HK-2 (cell line): ENCODE results near the gene RBMS3.

ENCODE experiments used
- DNase-seq: peaks from one replicate; pipeline ENCODE4 v3.0.0-alpha.2; 2018; ENCODE audit not compliant: unreplicated experiment

RBMS3 gene

DNA sequence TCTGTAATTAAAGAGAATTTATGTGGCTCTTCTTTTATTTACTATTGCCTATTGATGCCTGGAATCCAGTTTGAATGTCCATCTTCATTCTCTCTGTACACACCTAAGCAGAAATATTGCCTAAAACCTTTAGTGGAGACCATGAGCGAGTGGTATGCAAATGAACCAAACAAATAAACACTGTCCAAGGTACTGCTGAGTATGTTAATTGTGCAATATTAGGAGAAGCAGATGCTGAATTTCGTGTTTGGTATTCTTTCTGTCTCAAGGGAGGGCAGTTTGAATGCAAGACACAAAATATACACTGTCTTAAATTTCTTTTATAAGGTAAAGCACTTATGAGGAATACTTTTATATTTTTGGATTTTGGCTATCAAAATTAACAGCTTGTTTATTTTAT lies 440.9 kb downstream of the RBMS3 start:
- DNase-seq = no peak

DNA sequence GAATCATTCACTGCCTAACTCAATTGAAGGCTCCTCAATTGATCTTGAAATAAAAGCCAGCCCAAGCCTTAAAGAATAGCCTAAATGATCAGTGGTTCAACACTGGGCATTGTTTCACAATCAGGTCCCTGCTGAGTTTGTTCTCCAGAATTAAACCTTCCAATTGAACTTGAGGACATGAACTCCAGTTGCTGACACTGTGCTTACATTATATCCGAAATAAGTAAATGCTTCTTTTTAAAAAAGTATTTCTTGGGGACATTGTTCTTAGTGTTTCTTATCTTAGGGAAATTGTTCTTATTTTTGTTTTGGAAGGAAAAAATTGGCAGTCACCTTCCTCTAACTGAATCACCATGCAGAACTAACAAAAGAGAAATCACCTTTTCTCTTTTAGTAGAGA lies 450.2 kb downstream of the RBMS3 start:
- no peak for DNase-seq

DNA sequence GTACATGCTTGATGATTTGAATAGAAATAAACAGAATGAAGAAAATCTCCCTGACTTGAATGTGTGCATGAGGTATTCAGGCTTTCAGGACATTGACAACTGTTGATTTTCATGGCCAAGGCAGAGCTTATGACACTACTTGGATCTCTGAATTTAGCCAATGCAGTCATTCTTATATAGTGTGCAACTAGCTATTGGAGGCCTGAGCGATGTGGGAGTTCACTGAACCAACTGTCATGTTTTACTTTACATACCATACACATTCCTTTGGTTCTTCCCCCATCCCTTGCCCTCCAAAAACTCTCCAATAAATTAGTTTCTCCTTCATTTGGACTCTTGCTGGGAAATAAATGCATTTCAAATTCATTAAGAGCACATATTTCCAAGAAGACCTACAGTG lies 460.4 kb downstream of the RBMS3 start:
- no peak for DNase-seq

- DNase-seq = no peak
Measured at GRCh38 chr3:29745232-29745870, 464.5 kb downstream of the RBMS3 start.

DNA sequence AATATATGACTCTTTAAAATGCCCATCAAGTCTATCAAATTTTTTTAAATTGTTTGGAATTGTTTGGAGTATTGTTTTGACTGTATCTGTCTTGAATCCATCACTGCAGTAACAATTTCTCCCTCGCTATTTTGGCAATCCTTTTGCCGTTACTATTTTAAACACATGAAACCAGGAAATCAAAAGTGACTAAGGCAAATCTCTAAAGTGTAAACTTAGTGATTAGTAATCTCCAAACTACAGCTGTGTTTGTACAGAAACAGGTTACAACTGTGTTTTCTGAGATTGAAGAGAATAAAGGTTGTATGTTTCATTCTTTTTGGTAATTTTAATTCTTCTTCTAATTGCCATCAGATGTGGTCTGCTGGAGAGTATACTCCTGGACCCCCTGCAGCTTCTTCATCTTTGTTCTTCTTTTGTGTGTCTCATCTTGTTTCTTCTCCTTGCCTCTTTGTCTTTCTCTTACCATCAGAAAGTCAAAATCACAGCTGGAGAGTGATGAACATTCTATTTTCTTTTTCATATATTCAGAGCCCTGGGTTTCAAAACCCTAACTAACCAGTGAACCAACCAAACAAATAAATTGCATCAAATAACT lies 465.4 kb downstream of the RBMS3 start:
- DNase-seq = no peak

DNA sequence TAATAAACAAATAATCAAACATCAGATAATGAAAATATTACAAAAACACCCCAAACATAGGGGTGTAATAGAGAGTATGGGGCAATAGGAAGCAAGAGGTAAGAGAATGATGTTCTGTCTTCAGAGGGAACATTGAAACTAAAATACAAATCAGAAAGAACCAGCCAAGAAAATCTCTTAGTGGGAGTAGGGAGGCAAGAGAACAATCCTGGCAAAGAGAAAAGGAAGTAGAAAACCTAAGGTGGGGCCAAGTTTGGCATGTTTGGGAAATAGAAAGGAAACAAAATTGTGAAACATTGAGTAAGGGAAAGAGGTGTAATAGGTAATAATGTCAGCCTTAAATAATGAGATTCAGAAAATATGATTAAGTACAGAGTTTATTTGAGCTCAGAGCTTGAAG lies 467.1 kb downstream of the RBMS3 start:
- DNase-seq = no peak

GRCh38 chr3:29751647-29752314 lies 470.9 kb downstream of the RBMS3 start:
- no peak for DNase-seq

- DNase-seq = no peak
Measured at GRCh38 chr3:29754346-29754745, 473.5 kb downstream of the RBMS3 start.

DNA sequence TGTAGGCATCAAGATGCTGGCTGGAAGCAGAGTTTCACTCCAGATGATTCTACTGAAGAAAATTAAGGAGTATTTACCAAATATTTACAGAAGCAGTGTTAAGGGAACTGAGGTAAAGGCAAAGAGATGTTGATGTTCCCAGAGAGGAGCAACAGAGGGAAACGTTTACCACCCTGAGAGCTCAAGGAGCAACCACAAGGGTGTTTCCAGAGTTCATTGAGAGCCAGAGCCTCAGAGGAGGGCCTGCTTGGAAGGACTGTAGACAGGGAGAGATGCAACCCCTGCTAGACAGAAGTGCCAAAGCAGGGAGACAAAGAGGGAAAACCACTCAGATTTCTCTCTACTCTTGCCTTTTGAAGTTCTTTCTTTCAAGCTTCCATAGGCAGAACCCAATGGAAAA lies 474.5 kb downstream of the RBMS3 start:
- no peak for DNase-seq

GRCh38 chr3:29757054-29757777 lies 476.3 kb downstream of the RBMS3 start:
- DNase-seq = no peak

DNA sequence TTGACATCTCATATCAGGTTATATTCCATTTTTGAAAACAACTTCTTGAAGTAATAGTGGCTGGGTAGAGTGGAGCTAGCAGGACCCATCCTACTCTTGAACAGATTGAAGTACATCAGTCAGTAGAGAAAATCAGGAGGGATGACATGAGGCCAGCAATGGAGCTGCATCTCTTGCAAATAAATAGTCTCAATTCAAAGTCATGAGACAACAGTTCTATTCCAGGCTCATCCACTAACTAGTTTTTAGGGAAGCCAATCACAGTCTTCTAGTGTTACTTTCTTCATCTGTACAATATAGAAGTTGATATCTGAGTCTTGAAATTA lies 477.2 kb downstream of the RBMS3 start:
- no peak for DNase-seq

GRCh38 chr3:29758434-29759322 lies 477.8 kb downstream of the RBMS3 start:
- no peak for DNase-seq

GRCh38 chr3:29759411-29760225 lies 478.7 kb downstream of the RBMS3 start:
- DNase-seq = no peak

DNA sequence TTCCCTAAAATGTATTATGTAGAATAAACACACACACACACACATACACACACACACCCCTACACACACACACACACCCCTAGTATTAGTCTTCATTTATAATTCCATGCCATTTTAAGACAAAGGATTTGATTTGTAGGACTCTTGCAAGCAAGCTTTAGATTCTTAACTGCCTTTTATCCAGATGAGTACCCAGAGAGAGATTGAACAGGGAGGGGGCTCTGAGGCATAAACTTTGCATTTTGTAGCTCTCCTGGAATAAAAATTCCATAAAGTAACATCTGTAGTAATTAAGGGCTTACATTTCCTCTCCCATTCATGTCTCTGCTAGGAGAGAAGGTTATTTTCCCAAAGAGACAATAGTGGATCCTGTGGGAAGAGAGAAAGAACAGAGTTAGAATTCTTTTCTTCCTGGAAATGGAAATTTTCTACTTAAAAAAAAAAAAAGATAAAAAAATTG lies 479.4 kb downstream of the RBMS3 start:
- DNase-seq = no peak

DNA sequence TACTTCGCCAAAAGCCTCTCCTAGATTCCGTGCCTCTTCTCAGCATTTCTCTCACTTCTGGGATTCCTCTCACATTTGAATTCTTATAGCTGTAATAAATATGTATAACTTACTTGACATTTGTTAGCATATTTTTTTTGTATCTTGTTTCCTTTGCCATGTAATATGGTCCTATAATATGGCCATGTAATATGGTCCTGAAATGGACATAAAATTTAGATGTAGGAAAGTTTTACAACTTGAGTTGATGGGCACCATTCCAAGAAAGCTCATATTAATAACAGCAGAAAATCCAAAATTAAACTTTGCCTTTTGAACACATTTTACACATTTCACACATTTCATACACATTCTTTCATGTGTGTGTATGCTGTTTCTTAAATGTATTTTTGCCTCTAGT lies 480.6 kb downstream of the RBMS3 start:
- DNase-seq = no peak

- no peak for DNase-seq
Measured at GRCh38 chr3:29763115-29763514, 482.2 kb downstream of the RBMS3 start.

DNA sequence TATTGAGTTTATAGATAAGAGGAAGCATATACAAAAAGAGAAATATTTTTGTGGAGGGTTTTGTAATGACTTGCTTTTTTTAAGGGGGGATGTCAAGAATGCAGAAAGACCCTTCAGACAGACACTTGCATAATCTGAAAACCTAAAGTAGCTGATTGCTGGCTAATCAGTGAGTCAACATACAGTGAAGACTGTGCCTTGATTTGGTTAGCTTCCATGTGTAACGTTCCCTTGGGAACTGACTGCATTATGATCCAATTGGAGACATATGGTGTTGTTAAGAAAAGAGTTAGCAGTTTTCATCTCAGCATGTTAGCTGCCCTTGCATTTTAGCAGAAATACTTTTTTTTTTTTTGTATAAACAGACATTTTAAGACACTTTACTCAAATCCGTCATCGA lies 483.2 kb downstream of the RBMS3 start:
- DNase-seq = no peak

DNA sequence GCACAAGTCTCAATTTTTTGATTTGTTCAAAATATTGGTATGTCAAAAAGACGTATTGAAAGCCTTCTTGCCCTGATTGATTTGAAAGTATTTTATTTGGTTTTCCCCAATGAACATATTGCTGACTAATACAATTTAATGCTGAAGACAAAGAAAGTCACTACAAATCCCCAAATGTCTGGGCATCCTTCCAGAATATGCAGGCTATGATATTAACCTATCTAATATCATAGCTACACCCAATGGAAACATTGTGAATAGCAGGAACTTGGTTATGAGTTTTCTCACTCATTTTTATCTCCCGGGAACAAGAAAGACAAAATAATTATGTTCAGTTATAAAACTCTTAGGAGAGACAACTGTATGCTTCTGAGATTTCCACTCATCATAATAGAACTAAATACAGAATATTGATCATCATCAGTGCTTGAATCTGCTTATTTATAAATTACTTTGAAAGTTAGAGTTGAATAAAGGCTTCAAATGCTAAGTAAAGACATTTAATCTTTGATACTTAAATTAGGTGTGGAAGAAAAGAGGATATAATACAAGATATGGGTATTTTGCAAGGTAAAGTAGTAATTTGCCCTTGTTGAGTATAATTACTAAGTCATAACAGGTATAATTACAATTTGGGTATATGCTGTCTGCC lies 483.9 kb downstream of the RBMS3 start:
- DNase-seq = no peak

- DNase-seq = no peak
Measured at GRCh38 chr3:29771602-29772001, 490.7 kb downstream of the RBMS3 start.

DNA sequence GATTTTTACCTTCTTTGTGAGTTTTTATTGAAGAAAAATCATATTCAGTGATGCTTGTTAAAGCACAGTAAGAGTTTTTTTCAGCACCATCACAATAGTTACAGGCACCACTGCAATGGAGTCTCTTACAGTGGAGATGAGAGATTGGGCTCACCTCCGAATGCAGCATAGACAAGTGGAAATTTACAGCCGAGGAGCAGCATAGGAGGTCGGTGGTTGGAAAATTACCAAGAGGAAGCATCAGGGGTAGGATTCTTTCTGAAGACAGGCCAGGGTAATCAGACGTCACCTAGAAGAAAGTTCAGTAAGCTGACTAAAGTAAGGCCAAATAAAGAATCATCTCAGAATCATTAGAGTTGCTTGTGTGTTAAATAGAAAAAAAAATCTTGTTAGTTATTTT lies 491.6 kb downstream of the RBMS3 start:
- DNase-seq = no peak
